ENCODE results near the gene ABCA1. TPM values are rescaled to one million over a fixed set of nuclear protein-coding genes. Genes with fewer than 3 reads are reported as not detected.
"Not testable (repeated sequence)": the region's sequence is repeated elsewhere in the genome, so short reads cannot be mapped to it uniquely, and the experiment has no call there.

Gene ABCA1
- polyA plus RNA-seq, 6 donors from 2014 or later: 3.0 to 8.4 (median 7.1) TPM

DNA sequence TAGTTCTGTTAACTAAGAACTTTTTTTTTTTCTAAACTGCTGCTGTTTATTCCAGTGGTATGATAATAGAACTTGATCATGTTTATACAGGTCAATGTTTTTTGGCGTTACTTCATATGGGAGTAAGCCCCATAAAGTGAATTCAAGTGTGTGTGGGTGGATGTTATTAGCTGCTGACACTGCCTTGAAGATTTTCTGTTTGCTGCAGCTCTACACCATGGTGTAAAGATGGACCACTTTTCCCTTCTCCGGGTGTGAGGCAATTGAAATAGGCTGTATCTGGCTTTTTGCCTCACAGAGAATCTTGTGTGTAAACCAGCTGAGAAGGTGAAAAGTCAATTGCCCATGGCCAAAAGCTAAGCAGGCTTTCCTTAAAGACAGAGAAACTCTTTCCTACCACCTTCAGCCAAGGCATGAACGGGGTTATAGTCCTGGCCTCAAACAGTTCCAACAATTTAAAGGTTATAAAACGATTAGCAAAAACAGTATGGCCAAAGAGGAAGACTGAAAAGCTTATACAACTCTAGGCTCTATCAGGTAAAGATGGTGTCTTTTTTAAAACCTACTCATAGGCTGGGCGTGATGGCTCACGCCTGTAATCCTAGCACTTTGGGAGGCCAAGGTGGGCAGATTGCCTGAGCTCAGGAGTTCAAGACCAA, 33.9 kb upstream of the ABCA1 start:
- ATAC-seq (ENCODE audit: low read depth in 2 of 2) (no peak), DNase-seq (no peak)
- no peaks in the 10 kb centered on the region for H3K36me3 Mint-ChIP-seq
- no peak overlapping the region for H3K4me3 Mint-ChIP-seq
- peaks cover 8 to 19% (median 18%) of the 10 kb centered on the region in 3 donors for H3K27me3 Mint-ChIP-seq
- no peaks in the 10 kb centered on the region for H3K4me1 Mint-ChIP-seq
- no peak overlapping the region for H3K27ac Mint-ChIP-seq
- H3K9me3 Mint-ChIP-seq: no peaks in the 10 kb centered on the region

DNA sequence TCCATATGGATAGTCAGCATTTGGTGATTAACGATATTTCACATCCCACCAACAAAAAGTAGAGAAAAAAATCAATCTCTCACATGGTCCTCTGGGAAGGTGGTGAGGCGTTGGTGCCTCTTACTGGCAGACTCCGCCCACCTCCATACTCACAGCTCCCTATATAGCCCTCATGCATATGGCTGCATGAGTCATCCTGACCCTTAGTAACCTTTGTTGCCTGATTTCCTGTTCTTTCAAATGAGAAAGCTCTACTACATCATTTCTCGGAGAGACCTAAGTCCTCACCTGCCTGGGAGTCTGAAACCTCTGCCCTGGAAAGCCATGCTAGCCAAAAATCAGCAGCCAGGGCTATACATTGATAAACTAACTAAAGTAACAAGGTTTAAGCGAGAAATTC, 33.3 kb upstream of the ABCA1 start:
- H3K36me3 Mint-ChIP-seq: no peaks in the 10 kb centered on the region
- no peaks in the 10 kb centered on the region for H3K4me1 Mint-ChIP-seq
- H3K27me3 Mint-ChIP-seq: peaks cover 8 to 19% (median 18%) of the 10 kb centered on the region in 3 donors
- no peak overlapping the region for H3K4me3 Mint-ChIP-seq
- no peak overlapping the region for H3K27ac Mint-ChIP-seq
- ATAC-seq (ENCODE audit: low read depth in 2 of 2) (no peak), DNase-seq (no peak)
- no peaks in the 10 kb centered on the region for H3K9me3 Mint-ChIP-seq

DNA sequence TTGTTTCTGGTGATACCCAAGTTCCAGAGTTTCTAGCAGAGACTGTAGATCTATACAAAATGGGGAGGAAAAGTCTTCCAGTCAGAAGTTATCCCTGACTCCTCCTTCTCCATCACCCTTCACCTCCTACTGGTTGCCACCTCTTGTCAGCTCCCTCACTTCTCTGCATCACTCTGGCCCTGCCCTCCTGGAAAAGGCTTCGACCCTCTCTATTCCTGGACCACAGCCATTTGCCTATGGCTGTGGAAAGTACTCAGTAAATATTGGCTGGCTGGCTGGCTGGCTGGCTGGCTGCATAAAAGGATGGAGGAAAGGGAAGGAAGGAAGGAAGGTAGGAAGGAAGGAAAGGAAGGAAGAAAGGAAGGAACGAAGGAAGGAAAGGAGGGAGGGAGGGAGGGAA, 32.7 kb upstream of the ABCA1 start:
- Mint-ChIP-seq H3K9me3 (no peaks in the 10 kb centered on the region), H3K27me3 (peaks cover 8 to 19% (median 18%) of the 10 kb centered on the region in 3 donors), H3K27ac (no peak overlapping the region), H3K36me3 (no peaks in the 10 kb centered on the region), H3K4me3 (peak overlapping the region in 1 of 8 donors; percentile 61), H3K4me1 (no peaks in the 10 kb centered on the region)
- no peak for ATAC-seq (ENCODE audit: low read depth in 2 of 2)
- DNase-seq: no peak

DNA sequence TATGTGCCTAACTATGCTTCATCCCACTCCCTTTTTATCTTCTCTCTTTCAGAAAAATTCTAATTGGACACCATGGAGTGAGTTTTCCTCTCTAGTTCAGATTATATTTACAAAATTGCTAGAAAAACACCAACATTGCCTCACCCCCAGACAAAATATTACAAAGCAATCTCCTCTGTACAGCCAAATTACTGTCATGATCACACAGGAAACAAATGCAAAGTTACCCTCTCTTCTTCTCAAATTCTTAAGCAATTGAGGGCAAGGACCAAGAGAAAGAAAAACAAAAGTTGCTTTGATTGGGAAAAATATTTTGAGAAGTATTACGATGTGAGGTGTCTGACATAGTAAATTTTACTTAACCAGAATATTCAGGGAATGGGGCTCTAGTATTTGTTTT, 30.8 kb upstream of the ABCA1 start:
- no peaks in the 10 kb centered on the region for H3K9me3 Mint-ChIP-seq
- H3K36me3 Mint-ChIP-seq: no peaks in the 10 kb centered on the region
- no peak for DNase-seq
- ATAC-seq (ENCODE audit: low read depth in 2 of 2): no peak
- no peak overlapping the region for H3K4me3 Mint-ChIP-seq
- no peaks in the 10 kb centered on the region for H3K4me1 Mint-ChIP-seq
- H3K27me3 Mint-ChIP-seq: peaks cover 8 to 19% (median 18%) of the 10 kb centered on the region in 3 donors
- no peak overlapping the region for H3K27ac Mint-ChIP-seq

DNA sequence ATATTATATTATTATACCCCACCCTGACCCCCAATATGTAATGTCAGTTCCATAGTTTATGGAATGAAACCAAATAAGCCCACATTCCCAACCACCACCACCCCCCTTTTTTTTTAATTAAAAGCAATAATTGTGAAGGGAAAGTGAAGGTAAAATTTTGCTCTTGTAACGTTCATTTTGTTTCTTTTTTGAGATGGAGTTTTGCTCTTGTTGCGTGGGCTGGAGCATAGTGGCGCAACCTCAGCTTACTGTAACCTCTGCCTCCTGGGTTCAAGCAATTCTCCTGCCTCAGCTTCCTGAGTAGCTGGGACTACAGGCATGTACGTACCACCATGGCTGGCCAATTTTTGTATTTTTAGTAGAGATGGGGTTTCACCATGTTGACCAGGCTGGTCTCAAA, 30.1 kb upstream of the ABCA1 start:
- not testable (repeated sequence) for H3K27ac Mint-ChIP-seq; H3K9me3 Mint-ChIP-seq; ATAC-seq (ENCODE audit: low read depth in 2 of 2); H3K4me1 Mint-ChIP-seq; DNase-seq; H3K36me3 Mint-ChIP-seq; H3K4me3 Mint-ChIP-seq
- peaks cover 6 to 19% (median 18%) of the 10 kb centered on the region in 3 donors for H3K27me3 Mint-ChIP-seq

DNA sequence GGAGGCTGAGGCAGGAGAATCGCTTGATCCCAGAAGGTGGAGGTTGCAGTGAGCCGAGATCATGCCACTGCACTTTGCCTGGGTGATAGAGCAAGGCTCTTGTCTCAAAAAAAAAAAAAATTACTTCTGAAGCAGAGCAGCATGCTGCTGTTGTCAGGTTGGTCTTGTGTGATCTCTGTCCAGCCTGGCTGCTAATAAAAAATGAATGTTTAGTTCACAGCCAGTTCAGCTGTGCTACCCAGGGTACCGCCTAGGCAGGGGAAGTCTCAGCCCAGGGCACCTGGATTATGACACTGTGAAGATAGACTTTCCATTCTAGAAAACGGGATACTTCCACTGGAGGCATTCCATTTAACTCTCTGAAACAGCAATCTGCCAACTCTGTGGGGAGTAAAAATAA, 23.5 kb upstream of the ABCA1 start:
- H3K4me3 Mint-ChIP-seq: no peak overlapping the region
- ATAC-seq (ENCODE audit: low read depth in 2 of 2) (no peak), DNase-seq (no peak)
- H3K27ac Mint-ChIP-seq: no peak overlapping the region
- H3K9me3 Mint-ChIP-seq: no peaks in the 10 kb centered on the region
- no peaks in the 10 kb centered on the region for H3K27me3 Mint-ChIP-seq
- no peaks in the 10 kb centered on the region for H3K4me1 Mint-ChIP-seq
- H3K36me3 Mint-ChIP-seq: no peaks in the 10 kb centered on the region

DNA sequence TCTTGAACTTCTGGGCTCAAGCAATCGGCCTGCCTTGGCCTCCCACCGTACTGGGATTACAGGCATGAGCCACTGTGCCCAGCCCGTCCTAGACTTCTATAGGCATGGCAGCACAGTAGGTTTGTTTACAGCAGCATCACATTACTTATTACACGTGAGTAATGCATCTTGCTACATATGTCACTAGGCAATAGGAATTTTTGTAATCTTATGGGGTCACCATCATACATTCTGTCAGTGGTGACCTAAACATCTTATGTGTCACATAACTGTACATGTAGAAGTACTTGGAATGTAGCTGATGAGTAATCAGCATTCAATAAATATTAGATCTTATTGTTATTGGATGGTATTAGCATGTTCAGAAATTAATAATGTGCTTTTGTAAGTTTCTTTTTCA, 22.9 kb upstream of the ABCA1 start:
- DNase-seq (no peak), ATAC-seq (ENCODE audit: low read depth in 2 of 2) (no peak)
- Mint-ChIP-seq H3K36me3 (no peaks in the 10 kb centered on the region), H3K4me3 (no peak overlapping the region), H3K9me3 (no peaks in the 10 kb centered on the region), H3K4me1 (no peaks in the 10 kb centered on the region), H3K27me3 (no peaks in the 10 kb centered on the region), H3K27ac (no peak overlapping the region)

DNA sequence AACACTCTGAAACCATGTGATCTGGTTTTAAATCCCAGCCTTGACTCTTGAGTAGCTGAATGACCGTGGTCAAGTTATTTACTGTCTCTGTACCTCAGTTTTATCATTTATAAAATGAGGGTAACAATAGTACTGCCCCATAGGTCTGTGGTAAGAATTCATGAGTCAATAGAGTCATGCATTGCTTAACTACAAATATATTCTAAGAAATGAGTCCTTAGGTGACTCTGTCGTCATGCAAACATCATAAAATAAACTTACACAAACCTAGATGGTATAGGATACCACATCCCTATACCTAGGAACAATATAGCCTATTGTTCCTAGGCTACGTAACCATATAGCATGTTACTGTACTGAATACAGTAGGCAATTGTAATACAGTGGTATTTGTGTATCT, 20.3 kb upstream of the ABCA1 start:
- Mint-ChIP-seq H3K27ac (no peak overlapping the region), H3K9me3 (no peaks in the 10 kb centered on the region), H3K4me1 (no peaks in the 10 kb centered on the region), H3K4me3 (no peak overlapping the region), H3K36me3 (no peaks in the 10 kb centered on the region), H3K27me3 (no peaks in the 10 kb centered on the region)
- DNase-seq: no peak
- no peak for ATAC-seq (ENCODE audit: low read depth in 2 of 2)

DNA sequence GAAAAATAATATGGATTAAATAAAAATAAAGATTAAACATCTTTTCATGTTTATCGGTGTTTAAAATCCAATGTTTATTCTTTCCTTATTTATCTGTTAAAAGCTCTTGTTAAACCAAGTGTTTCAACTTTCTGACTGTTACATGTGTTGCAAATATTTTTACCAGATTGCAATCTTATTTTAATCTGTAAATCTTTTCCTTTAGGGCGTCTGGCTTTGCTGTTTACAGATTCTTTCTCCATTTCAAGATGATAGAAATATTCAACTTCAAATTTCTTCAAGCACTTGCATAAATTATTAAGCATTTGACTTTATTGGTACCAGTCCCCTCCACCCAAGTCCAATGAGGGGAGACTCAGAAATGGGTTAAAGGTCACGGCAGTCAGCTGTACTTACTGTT, 16.9 kb upstream of the ABCA1 start:
- no peak overlapping the region for H3K27ac Mint-ChIP-seq
- H3K9me3 Mint-ChIP-seq: no peaks in the 10 kb centered on the region
- no peaks in the 10 kb centered on the region for H3K27me3 Mint-ChIP-seq
- no peak for DNase-seq
- H3K4me1 Mint-ChIP-seq: no peaks in the 10 kb centered on the region
- no peak for ATAC-seq (ENCODE audit: low read depth in 2 of 2)
- no peaks in the 10 kb centered on the region for H3K36me3 Mint-ChIP-seq
- H3K4me3 Mint-ChIP-seq: no peak overlapping the region

DNA sequence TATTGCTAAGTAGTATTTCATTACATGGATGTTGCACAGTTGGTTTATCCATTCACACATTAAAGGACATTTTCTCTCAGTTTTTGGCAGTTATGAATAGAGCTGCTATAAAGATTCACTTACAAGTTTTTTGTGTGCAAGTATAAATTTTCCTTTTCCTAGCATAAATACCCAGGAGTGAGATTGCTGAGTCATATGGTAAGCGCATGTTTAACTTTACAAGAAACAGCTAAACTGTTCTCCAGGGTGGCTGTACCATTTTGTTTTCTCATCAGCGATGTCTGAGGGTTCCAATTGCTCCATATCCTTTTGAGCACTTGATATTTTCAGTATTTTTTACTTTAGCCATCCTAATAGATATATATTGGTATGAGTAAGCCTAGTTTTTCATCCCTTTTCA, 16.4 kb upstream of the ABCA1 start:
- Mint-ChIP-seq H3K36me3 (no peaks in the 10 kb centered on the region), H3K27ac (no peak overlapping the region), H3K4me3 (no peak overlapping the region), H3K27me3 (no peaks in the 10 kb centered on the region), H3K9me3 (no peaks in the 10 kb centered on the region), H3K4me1 (no peaks in the 10 kb centered on the region)
- ATAC-seq (ENCODE audit: low read depth in 2 of 2) (no peak), DNase-seq (no peak)

DNA sequence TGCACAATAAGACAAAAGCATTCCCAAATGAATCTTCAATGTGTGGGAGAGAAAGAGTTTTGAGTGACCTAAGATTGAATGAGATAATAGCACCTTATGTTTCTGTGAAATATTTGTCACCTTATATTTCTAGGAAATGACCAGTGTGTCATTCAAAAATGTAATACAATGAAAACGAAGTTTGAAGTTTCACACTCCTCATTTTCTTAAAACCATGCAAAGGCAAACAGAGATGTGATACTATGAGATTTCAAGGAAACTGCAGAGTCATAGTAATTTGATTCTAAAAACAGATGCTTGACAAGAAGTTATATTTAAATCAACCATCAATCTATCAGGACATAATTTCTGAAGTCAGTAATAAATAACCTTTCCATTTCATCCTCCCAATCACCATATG, 13.6 kb upstream of the ABCA1 start:
- Mint-ChIP-seq H3K4me3 (no peak overlapping the region), H3K36me3 (no peaks in the 10 kb centered on the region), H3K27ac (no peak overlapping the region), H3K9me3 (no peaks in the 10 kb centered on the region), H3K4me1 (no peaks in the 10 kb centered on the region), H3K27me3 (no peaks in the 10 kb centered on the region)
- no peak for ATAC-seq (ENCODE audit: low read depth in 2 of 2)
- DNase-seq: no peak

DNA sequence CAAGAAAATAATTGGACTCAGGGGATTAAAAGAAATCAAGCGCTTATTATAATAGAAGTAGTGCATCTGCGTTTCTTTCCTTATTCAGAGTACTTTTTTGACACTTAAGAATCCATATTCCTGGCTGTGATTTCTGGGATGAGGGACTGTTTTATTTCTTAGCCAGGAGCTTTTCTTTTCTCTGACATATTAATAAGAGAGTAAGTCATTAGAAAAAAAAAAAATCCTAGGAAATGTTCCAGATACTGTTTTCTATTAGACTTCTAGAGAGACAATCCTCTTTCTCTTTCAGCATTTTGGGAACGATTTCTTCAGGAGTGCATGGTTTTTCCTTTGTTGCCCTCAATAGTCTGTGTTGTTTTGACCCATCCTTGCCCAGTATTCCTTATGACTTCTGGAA, 8.3 kb upstream of the ABCA1 start:
- ATAC-seq (ENCODE audit: low read depth in 2 of 2): no peak
- Mint-ChIP-seq H3K27ac (no peak overlapping the region), H3K4me1 (peaks cover 9 to 19% (median 12%) of the 10 kb centered on the region in 3 donors), H3K27me3 (no peaks in the 10 kb centered on the region), H3K9me3 (no peaks in the 10 kb centered on the region), H3K36me3 (no peaks in the 10 kb centered on the region), H3K4me3 (no peak overlapping the region)
- DNase-seq: no peak

DNA sequence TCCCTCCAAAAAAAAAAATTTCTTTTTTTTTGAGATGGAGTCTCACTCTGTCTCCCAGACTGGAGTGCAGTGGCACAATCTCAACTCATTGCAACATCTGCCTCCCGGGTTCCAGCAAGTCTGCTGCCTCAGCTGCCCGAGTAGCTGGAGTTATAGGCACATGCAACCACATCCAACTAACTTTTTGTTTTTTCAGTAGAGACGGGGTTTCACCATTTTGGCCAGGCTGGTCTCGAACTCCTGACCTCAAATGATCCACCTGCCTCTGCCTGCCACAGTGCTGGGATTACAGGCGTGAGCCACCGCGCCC, 7.5 kb upstream of the ABCA1 start:
- peaks cover 9 to 19% (median 12%) of the 10 kb centered on the region in 3 donors for H3K4me1 Mint-ChIP-seq
- ATAC-seq (ENCODE audit: low read depth in 2 of 2); DNase-seq; H3K9me3 Mint-ChIP-seq; H3K4me3 Mint-ChIP-seq; H3K27me3 Mint-ChIP-seq; H3K36me3 Mint-ChIP-seq; H3K27ac Mint-ChIP-seq: not testable (repeated sequence)

DNA sequence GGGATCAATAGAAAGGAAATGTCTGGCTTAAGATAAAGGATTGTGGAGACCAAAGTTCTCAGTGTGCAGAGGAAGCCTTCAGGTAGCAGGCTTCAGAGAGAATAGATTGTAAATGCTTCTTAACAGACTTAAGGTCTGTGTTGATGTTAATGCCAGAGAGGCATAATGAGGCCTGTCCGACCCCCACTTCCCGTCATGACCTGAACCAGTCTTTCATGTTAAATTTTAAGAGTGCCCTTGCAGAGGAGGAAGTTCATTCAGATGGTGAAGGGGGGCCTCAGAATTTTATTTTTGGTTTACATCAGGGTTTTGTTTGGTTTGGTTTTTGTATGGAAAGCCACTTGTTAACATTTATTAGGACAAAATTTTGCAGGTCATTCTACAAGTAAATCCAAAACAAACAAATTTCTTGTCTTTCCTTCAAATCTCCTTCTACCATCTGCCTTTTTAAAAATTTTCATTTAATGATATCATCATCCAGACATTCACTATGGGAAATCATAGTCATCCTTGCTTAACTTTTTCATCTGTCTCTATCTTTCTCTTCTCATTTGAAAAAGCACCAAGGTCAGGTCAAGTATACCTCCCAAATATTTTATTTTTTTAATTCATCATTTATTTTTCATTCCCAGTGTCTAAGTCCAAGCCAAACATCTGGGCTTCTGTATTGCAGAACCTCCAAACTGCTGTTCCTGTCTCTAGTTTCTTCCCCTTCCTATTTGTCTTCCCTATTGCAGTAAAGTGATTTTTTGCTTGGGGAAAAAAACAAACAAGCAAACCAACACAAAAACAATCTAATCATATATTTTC, 6.9 kb upstream of the ABCA1 start:
- no peaks in the 10 kb centered on the region for H3K27me3 Mint-ChIP-seq
- H3K4me1 Mint-ChIP-seq: peaks cover 12 to 19% (median 13%) of the 10 kb centered on the region in 3 donors
- H3K4me3 Mint-ChIP-seq: no peak overlapping the region
- peaks cover 0 to 4% (median 0%) of the 10 kb centered on the region in 7 donors for H3K9me3 Mint-ChIP-seq
- ATAC-seq (ENCODE audit: low read depth in 2 of 2): peak; percentile 33 to 40
- no peaks in the 10 kb centered on the region for H3K36me3 Mint-ChIP-seq
- H3K27ac Mint-ChIP-seq: no peak overlapping the region
- DNase-seq: no peak

All from naive B cell (primary cell).